MM.1S (cell line): ENCODE results near the gene TTLL6.

Source experiments
- DNase-seq: peaks from one replicate; pipeline ENCODE4 v3.0.0-alpha.2; 2015
- H2AFZ ChIP-seq: fragments of 300-600 bp; sonication (generic); 2 replicates; pipeline ENCODE4 v1.6.0; 2016; ENCODE audit warnings: antibody characterized with exemption, low read length
- H3F3A ChIP-seq: fragments of 300-600 bp; sonication (generic); 2 replicates; pipeline ENCODE4 v1.6.1; 2016; ENCODE audit warnings: mild to moderate bottlenecking, antibody characterized with exemption, low read length, moderate library complexity, mixed read lengths; ENCODE audit not compliant: insufficient read depth
- H3K27ac ChIP-seq: fragments of 300-600 bp; sonication (generic); 2 replicates; pipeline ENCODE4 v1.5.1; 2016; ENCODE audit warnings: mild to moderate bottlenecking, low read length
- H3K27me3 ChIP-seq: fragments of 300-600 bp; sonication (generic); replicated peaks from 2 replicates; pipeline ENCODE4 v1.6.0; 2016; ENCODE audit warnings: low read length; ENCODE audit not compliant: insufficient read depth
- H3K36me3 ChIP-seq: fragments of 300-600 bp; sonication (generic); replicated peaks from 2 replicates; pipeline ENCODE4 v1.6.1; 2016; ENCODE audit warnings: mild to moderate bottlenecking, low read length, mixed read lengths; ENCODE audit not compliant: insufficient read depth
- H3K4me1 ChIP-seq: fragments of 300-600 bp; sonication (generic); 2 replicates; pipeline ENCODE4 v1.6.1; 2016; ENCODE audit warnings: low read length, mixed read lengths
- H3K4me2 ChIP-seq: fragments of 300-600 bp; sonication (generic); 2 replicates; pipeline ENCODE4 v1.6.0; 2016; ENCODE audit warnings: low read depth, low read length
- H3K4me3 ChIP-seq: fragments of 300-600 bp; sonication (generic); 2 replicates; pipeline ENCODE4 v1.5.1; 2016; ENCODE audit warnings: low read length, mixed read lengths
- H3K79me2 ChIP-seq: fragments of 300-600 bp; sonication (generic); 2 replicates; pipeline ENCODE4 v1.6.1; 2016; ENCODE audit warnings: mixed run types, low read length, mixed read lengths
- H3K9ac ChIP-seq: fragments of 300-600 bp; sonication (generic); 2 replicates; pipeline ENCODE4 v1.6.1; 2016; ENCODE audit warnings: low read length, mixed read lengths
- H3K9me2 ChIP-seq: fragments of 300-600 bp; sonication (generic); replicated peaks from 2 replicates; pipeline ENCODE4 v1.6.1; 2016; ENCODE audit warnings: mild to moderate bottlenecking, low read length, mixed read lengths; ENCODE audit not compliant: insufficient read depth
- H3K9me3 ChIP-seq: fragments of 300-600 bp; sonication (generic); replicated peaks from 2 replicates; pipeline ENCODE4 v1.6.1; 2016; ENCODE audit warnings: mild to moderate bottlenecking, low read length, mixed read lengths; ENCODE audit not compliant: insufficient read depth
- H4K20me1 ChIP-seq: fragments of 300-600 bp; sonication (generic); 2 replicates; pipeline ENCODE4 v1.6.1; 2016; ENCODE audit warnings: mild to moderate bottlenecking, low read length, moderate library complexity, mixed read lengths; ENCODE audit not compliant: insufficient read depth
- EZH2 ChIP-seq: fragments of 300-600 bp; sonication (generic); optimal IDR thresholded peaks from 2 replicates; pipeline ENCODE3; 2017; ENCODE audit warnings: low read depth, mild to moderate bottlenecking, antibody characterized with exemption, low read length, mixed read lengths
- EZH2phosphoT487 ChIP-seq: fragments of 300-600 bp; sonication (generic); IDR thresholded peaks from 2 replicates; pipeline ENCODE4 v1.6.1; 2018; ENCODE audit warnings: antibody characterized with exemption, low read length
- TF ChIP-seq, protein P1 (sequence below): fragments of 300-600 bp; sonication (generic); IDR thresholded peaks from 2 replicates; pipeline ENCODE4 v1.5.1; 2016; ENCODE audit warnings: antibody characterized with exemption, low read length, mixed read lengths

TTLL6 gene

DNA sequence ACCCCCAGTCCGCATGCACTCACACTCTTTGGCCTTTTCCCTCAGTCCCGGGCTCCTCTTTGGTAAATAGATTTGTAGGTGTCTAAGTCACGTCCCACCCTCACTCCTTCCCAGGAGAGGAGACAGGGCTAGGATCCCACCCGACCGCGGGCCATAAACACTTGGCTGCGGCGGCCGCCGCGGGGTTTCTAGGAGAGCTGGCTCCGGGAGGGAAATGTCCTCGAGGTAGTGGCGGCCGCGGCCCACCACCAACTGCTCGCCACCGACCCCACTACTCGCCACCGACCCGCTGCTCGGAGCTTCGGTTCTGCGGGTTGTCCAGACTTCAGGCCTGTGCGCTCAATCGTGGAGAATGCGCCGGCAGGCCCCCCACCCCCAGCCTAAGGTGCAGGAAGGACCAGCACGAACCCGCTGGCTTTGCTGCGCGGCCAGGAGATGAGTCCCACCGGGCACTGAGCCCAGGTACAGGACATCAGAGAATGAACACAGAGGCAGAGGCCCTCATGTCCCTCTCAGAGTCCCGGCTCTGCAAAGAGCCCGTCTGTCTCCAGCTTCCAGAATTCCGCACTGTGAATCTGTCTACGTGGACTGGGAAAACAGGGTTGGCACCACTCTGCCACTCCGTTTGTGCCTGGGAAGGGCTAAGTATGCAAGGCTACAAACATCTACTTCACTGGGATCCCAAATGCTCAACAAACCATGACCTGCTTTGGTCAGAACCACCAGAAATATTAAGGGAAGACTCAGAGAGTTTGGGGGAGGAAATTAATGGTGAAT is 91.6 kb downstream of the TTLL6 start:
- H3F3A ChIP-seq = no peaks in the 10 kb centered on the region
- no peaks in the 10 kb centered on the region for H3K4me1 ChIP-seq
- TF ChIP-seq EZH2 = peak; percentile 37
- TF ChIP-seq EZH2phosphoT487 = no peak; the same call in 1 of the 2 replicates
- TF ChIP-seq, protein P1, sequence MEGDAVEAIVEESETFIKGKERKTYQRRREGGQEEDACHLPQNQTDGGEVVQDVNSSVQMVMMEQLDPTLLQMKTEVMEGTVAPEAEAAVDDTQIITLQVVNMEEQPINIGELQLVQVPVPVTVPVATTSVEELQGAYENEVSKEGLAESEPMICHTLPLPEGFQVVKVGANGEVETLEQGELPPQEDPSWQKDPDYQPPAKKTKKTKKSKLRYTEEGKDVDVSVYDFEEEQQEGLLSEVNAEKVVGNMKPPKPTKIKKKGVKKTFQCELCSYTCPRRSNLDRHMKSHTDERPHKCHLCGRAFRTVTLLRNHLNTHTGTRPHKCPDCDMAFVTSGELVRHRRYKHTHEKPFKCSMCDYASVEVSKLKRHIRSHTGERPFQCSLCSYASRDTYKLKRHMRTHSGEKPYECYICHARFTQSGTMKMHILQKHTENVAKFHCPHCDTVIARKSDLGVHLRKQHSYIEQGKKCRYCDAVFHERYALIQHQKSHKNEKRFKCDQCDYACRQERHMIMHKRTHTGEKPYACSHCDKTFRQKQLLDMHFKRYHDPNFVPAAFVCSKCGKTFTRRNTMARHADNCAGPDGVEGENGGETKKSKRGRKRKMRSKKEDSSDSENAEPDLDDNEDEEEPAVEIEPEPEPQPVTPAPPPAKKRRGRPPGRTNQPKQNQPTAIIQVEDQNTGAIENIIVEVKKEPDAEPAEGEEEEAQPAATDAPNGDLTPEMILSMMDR = no peak
- no peak for DNase-seq
- H3K27me3 ChIP-seq = peaks cover 92% of the 10 kb centered on the region
- no peaks in the 10 kb centered on the region for H3K79me2 ChIP-seq
- no peaks in the 10 kb centered on the region for H3K36me3 ChIP-seq
- H3K9me2 ChIP-seq = no peaks in the 10 kb centered on the region
- peak overlapping the region; percentile 33; the same call in 1 of the 2 replicates for H3K4me3 ChIP-seq
- H3K4me2 ChIP-seq = peak overlapping the region; percentile 64; the same call in 1 of the 2 replicates
- H3K27ac ChIP-seq = no peak overlapping the region
- no peaks in the 10 kb centered on the region for H3K9me3 ChIP-seq
- H3K9ac ChIP-seq = no peak overlapping the region
- peak overlapping the region; percentile 15; the same call in 1 of the 2 replicates for H2AFZ ChIP-seq
- H4K20me1 ChIP-seq = no peaks in the 10 kb centered on the region

DNA sequence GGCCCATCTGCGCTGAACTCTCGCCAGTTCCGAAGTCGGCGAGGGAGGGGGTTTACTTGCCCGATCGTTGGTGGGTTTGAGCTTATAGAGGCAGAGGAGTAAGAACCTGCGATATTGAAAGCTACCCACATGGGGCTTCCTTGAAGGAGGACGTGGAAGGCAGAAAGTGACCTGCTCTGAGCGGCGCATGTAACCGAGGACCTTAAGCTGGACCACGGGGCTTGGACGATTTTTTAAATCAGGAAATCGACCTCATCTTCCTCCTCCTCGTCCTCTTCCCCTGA is 92.1 kb downstream of the TTLL6 start:
- Histone ChIP-seq H4K20me1 (no peaks in the 10 kb centered on the region), H3K4me2 (peak overlapping the region; percentile 64; the same call in 1 of the 2 replicates), H3K4me1 (no peaks in the 10 kb centered on the region), H3K27ac (no peak overlapping the region), H2AFZ (peak overlapping the region; percentile 15; the same call in 1 of the 2 replicates), H3K4me3 (peak overlapping the region; percentile 33; the same call in 1 of the 2 replicates), H3K9ac (no peak overlapping the region), H3K9me2 (no peaks in the 10 kb centered on the region), H3K27me3 (peaks cover 92% of the 10 kb centered on the region), H3K79me2 (no peaks in the 10 kb centered on the region), H3K9me3 (no peaks in the 10 kb centered on the region), H3F3A (no peaks in the 10 kb centered on the region), H3K36me3 (no peaks in the 10 kb centered on the region)
- TF ChIP-seq EZH2 = no peak
- TF ChIP-seq, protein P1 = no peak
- TF ChIP-seq EZH2phosphoT487 = no peak
- no peak for DNase-seq

DNA sequence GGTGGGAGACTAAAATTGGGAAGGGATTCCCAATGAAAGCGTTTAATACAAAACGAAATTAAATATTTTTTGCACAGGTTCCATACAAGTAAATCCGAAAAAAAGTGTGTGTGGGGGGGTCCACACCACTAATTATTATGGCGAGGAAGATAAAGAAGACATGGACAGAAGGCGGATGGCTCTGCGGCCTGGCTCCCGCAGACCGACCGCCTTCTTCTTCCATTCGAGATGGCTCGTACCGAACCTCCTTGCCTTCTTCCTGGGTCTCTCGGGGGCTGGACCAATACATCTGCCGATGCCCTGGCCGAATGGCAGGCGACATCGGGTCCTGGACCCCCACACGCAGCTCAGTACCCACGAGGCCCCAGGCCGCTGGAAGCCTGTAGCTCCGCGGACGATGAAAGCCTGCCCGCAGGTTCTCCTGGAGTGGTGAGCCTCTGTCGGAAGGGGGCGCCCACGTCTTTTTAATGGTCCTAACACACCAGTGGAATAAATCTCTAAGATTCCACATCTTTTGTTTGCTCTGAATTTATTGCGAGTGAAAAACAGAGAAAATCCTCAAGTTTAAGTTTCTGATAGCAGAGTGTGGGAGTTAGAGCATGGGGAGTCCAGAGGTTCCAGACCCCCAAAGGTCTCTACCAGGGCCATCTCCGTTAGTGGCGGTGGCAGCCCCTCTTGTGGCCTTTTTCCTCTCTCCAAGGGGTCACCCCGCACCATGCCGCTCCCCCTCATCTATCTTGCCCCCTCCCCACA is 92.6 kb downstream of the TTLL6 start:
- H3K79me2 ChIP-seq = no peaks in the 10 kb centered on the region
- H4K20me1 ChIP-seq = no peaks in the 10 kb centered on the region
- TF ChIP-seq, protein P1 = peak; percentile 72
- no peak for TF ChIP-seq EZH2
- H3F3A ChIP-seq = no peaks in the 10 kb centered on the region
- no peaks in the 10 kb centered on the region for H3K9me2 ChIP-seq
- H3K9ac ChIP-seq = no peak overlapping the region
- H3K4me2 ChIP-seq = peak overlapping the region; percentile 64; the same call in 1 of the 2 replicates
- no peaks in the 10 kb centered on the region for H3K36me3 ChIP-seq
- H3K4me1 ChIP-seq = no peaks in the 10 kb centered on the region
- H3K4me3 ChIP-seq = peak overlapping the region; percentile 49
- DNase-seq = peak; percentile 74
- peak overlapping the region; percentile 15; the same call in 1 of the 2 replicates for H2AFZ ChIP-seq
- peaks cover 92% of the 10 kb centered on the region for H3K27me3 ChIP-seq
- no peaks in the 10 kb centered on the region for H3K9me3 ChIP-seq
- no peak overlapping the region for H3K27ac ChIP-seq
